ENCODE results near the gene TMEM150C.
"Not testable (repeated sequence)": the region's sequence is repeated elsewhere in the genome, so short reads cannot be mapped to it uniquely, and the experiment has no call there.

TMEM150C gene

DNA sequence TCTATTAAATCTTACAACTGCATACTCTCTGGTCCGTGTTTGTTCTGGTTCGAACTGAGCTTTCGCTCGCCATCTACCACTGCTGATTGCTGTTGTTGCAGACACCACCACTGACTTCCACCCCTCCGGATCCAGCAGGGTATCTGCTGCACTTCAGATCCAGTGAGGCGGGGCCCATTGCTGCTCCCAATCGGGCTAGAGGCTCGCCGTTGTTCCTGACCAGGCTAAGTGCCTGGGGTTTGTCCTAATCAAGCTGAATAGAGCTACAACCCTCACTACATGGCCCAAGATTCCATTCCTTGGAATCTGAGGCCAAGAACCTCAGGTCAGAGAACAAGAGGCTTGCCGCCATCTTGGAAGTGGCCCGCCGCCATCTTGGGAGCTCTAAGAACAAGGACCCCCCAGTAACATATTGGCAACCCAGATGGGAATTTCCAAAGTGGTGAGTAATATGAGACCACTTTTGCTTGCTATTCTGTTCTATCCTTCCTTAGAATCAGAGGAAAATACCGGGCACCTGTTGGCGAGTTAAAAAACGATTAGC lies 88.1 kb downstream of the TMEM150C start:
- in situ Hi-C loops (cut with HindIII; ENCODE audit: low pct_unique_long_range_greater_than_20kb, low sequenced_read_pairs), result no loop called here
- no peak for DNase-seq (ENCODE audit: low read depth in 1 of 2, low spot score in 1 of 2)
- no peak for TF ChIP-seq JUND (IDR thresholded peaks at IDR 0.05; ENCODE audit: low read depth)

DNA sequence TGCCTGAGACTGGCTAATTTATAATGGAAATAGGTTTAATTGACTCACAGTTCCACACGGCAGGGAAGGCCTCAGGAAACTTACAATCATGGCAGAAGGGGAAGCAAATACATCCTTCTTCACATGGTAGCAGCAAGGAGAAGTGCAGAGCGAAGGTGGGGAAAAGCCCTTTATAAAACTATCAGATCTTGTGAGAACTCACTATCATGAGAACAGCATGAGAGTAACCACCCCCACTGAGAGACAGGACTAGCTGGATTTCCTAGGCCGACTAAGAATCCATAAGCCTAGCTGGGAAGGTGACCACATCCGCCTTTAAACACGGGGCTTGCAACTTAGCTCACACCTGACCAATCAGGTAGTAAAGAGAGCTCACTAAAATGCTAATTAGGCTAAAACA lies 88.7 kb downstream of the TMEM150C start:
- in situ Hi-C loops (cut with HindIII; ENCODE audit: low pct_unique_long_range_greater_than_20kb, low sequenced_read_pairs); DNase-seq (ENCODE audit: low read depth in 1 of 2, low spot score in 1 of 2): not testable (repeated sequence)

DNA sequence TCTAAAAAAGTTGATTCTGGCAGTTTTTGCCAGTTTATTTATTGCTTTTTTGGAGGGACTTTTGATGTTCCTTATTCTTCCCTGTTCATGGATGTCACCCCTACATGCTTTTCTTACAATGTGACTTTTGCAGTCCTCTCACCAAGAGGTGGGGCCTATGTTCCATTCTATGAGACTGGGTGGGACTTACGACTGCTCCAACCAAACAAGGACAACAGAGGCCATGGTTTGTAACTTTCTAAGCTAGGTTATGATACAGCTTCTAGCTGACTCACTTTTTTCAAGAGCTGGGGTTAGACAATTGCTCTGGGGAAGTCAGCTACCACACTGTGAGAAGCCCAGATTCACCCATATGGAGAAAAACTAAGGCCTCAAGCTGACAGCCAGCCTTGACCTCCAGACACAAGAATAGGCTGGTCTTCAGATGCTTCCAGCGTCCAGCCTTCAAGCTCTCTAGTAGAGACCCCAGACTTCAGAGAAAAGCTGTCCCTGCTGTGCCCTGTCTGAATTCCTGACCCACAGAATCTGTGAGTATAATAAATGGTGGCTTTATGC lies 91.9 kb downstream of the TMEM150C start:
- TF ChIP-seq JUND (IDR thresholded peaks at IDR 0.05; ENCODE audit: low read depth), result no peak
- peak in 1 of 2 experiments; percentile 5 for DNase-seq (ENCODE audit: low read depth in 1 of 2, low spot score in 1 of 2)
- in situ Hi-C loops (cut with HindIII; ENCODE audit: low pct_unique_long_range_greater_than_20kb, low sequenced_read_pairs), result no loop called here

DNA sequence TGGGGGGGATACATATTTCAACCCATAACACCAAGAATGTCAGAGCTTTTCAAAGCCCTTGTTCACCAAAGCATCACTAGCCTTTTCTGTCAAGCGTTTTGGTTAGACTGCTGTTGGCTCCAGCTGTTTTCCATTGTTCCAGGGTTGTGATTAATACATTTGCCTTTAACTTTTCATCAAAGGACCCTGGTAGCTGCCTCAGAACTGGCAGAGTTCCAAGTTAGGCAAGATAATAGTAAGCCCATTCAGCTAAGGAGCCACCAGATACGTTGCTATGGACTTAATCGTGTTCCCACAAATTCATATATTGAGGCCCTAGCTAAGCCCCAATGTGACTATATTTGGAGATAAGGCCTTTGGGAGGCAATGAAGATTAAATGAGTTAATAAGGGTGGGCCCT lies 94.3 kb downstream of the TMEM150C start:
- DNase-seq (ENCODE audit: low read depth in 1 of 2, low spot score in 1 of 2), result no peak
- in situ Hi-C loops (cut with HindIII; ENCODE audit: low pct_unique_long_range_greater_than_20kb, low sequenced_read_pairs), result no loop called here
- no peak for TF ChIP-seq JUND (IDR thresholded peaks at IDR 0.05; ENCODE audit: low read depth)

DNA sequence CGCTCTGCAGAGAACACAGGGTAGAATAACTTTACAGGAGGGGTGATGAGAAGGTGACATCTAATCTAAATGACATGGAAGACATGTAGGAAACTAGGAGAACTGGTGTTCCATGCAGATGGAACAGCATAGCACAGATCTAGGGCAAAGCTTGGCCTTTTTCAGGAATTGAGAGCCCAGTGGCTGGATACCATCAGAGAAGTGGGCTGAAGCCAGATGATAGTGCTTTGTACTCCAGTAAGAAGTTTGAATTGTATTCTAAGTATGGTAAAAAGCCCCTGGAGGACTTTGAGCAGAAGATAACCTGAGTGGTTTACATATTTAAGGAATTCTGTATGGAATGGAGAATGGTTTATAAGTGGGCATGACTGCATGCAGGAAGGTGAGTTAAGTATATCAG lies 98.6 kb downstream of the TMEM150C start:
- TF ChIP-seq JUND (IDR thresholded peaks at IDR 0.05; ENCODE audit: low read depth), result no peak
- in situ Hi-C loops (cut with HindIII; ENCODE audit: low pct_unique_long_range_greater_than_20kb, low sequenced_read_pairs), result no loop called here
- DNase-seq (ENCODE audit: low read depth in 1 of 2, low spot score in 1 of 2), result no peak

DNA sequence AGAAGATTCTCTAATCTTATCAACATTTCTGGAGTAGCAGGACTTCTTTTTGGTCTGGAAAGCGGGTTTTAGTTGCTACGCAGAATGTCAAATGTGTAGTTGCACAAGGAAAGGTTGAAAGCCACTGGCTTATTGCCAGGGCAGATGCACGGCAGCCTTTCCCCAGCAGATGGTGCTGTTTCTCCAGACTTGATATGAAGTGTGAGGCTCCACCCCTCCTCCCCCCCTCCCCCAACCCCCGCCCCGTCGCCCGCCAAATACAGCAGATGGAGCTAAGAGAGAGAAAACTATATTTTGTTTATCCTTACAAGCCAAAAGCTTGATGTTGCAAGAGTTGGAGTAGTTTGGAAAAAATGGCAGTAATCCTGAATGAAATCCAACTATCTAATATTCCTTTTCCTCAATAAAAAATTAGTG lies 99.4 kb downstream of the TMEM150C start:
- peak; percentile 23 to 79 for DNase-seq (ENCODE audit: low read depth in 1 of 2, low spot score in 1 of 2)
- TF ChIP-seq JUND (IDR thresholded peaks at IDR 0.05; ENCODE audit: low read depth), result no peak
- in situ Hi-C loops (cut with HindIII; ENCODE audit: low pct_unique_long_range_greater_than_20kb, low sequenced_read_pairs), result no loop called here

DNA sequence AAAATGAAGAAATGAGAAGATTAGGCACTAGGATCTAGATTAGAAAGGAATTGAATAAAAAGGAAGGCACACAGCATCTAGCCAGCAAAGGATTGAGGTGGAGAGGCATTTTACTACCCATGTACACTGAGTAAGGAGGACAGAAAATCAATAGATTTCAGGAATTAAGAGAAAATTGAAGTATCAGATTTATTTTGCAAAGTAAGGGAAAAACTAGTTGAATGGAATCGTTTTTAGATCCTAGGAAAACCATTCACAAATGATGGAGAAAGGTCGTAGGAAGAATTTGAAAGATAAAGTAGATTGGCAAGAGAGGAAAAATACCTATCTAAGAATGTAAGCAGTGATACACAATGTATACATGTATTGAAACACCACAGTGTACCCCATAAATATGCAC lies 100.1 kb downstream of the TMEM150C start:
- TF ChIP-seq JUND (IDR thresholded peaks at IDR 0.05; ENCODE audit: low read depth), result no peak
- DNase-seq (ENCODE audit: low read depth in 1 of 2, low spot score in 1 of 2), result no peak
- in situ Hi-C loops (cut with HindIII; ENCODE audit: low pct_unique_long_range_greater_than_20kb, low sequenced_read_pairs), result no loop called here

DNA sequence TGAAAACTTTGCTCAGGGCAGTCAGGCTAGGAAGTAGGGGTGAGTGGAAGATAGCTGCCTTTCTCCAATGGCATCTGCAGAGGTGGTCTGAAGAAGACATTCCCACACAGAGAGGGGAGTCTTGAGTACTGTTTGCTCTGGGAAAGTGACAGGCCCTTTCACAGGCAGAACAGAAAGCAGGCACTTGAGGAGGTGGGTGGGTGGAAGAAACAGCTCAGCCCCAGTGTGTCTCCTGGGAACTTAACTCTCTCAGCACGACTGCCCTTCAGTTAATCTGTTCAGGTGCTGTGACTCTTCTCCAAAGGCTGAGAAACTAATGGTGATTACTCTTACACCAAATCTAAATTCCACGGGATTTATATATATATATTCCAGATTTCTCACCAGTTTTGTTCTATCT lies 103.1 kb downstream of the TMEM150C start:
- TF ChIP-seq JUND (IDR thresholded peaks at IDR 0.05; ENCODE audit: low read depth), result no peak
- in situ Hi-C loops (cut with HindIII; ENCODE audit: low pct_unique_long_range_greater_than_20kb, low sequenced_read_pairs), result no loop called here
- DNase-seq (ENCODE audit: low read depth in 1 of 2, low spot score in 1 of 2), result no peak

DNA sequence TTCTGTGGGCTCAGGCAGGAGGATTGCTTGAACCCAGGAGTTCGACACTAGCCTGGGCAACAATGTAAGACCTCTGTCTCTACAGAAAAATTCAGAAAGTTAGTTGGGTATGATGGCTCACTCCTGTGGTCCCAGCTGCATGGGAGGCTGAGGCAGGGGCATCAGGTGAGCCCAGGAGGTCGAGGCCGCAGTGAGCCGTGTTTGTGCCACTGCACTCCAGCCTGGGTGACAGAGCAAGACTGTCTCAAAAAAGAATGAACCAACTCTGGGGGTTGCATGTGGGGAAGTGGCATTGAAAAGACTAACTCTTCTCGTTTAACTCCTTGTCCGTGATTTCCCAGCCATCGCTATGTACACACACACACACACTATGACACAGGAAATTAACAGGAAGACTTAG lies 104.5 kb downstream of the TMEM150C start:
- DNase-seq (ENCODE audit: low read depth in 1 of 2, low spot score in 1 of 2), result no peak
- in situ Hi-C loops (cut with HindIII; ENCODE audit: low pct_unique_long_range_greater_than_20kb, low sequenced_read_pairs), result no loop called here
- no peak for TF ChIP-seq JUND (IDR thresholded peaks at IDR 0.05; ENCODE audit: low read depth)

DNA sequence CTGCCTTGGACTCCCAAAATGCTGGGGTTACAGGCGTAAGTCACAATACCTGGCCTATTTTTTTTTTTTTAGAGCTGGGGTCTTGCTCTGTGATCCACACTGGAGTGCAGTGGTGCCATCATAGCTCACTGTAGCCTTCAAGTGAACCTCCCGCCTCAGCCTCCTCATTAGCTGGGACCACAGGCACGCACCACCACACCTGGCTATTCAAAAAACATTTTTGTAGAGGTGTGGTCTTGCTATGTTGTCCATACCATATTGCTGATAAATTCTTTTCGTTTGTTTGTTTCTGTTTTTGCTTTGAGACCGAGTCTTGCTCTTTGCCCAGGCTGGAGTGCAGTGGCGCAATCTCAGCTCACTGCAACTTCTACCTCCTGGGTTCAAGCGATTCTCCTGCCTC lies 109.8 kb downstream of the TMEM150C start:
- in situ Hi-C loops (cut with HindIII; ENCODE audit: low pct_unique_long_range_greater_than_20kb, low sequenced_read_pairs), result no loop called here
- DNase-seq (ENCODE audit: low read depth in 1 of 2, low spot score in 1 of 2), result no peak
- TF ChIP-seq JUND (IDR thresholded peaks at IDR 0.05; ENCODE audit: low read depth), result no peak

DNA sequence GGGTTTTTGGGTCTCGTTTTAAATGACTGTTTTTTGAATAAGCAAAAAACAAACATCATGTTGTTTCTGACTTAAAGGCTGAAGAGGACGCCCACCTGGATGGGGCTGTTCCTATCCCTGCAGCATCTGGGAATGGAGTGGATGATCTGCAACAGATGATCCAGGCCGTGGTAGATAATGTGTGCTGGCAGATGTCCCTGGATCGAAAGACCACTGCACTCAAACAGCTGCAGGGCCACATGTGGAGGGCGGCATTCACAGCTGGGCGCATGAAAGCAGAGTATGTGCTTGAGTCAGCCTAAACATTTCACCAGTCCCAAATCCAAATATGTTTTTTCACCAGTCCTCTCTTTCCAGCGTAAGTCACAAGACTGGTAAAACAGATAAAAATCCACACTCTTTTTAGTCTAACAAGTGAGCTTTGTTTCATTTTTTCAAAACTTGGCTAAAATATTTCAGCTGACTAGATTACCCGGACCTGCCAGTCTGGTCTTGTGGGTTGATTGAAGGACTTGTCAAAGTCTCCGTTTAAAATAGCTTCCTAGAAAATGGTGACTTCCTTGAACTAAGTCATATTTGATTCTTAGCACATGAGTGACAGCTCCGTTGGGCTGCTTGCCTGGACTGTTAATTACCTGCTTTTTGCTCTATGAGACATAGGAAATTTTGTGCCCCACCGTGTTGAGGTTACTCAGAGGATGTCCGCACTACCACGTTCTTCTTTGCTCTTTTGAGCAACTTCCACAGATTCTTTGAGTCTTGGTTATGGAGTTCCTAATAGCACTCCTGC lies 110.6 kb downstream of the TMEM150C start:
- no peak for DNase-seq (ENCODE audit: low read depth in 1 of 2, low spot score in 1 of 2)
- in situ Hi-C loops (cut with HindIII; ENCODE audit: low pct_unique_long_range_greater_than_20kb, low sequenced_read_pairs), result no loop called here
- no peak for TF ChIP-seq JUND (IDR thresholded peaks at IDR 0.05; ENCODE audit: low read depth)

DNA sequence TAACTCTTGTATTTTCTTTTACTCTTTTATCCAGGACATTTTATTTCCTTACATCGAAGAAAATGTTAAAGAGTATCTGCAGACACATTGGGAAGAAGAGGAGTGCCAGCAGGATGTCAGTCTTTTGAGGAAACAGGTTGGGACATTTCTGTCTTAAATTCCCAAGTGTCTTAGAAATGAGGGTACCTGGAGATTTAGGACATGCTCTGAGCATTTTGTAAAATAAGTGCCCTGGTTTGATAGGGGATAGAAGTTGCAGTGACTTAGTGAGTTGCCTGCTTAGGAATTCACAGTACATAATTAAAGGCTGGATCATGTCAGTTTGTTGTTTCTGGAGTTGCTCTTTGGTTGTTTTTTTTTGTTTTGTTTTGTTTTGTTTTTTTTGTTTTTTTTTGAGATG lies 113.9 kb downstream of the TMEM150C start:
- no peak for TF ChIP-seq JUND (IDR thresholded peaks at IDR 0.05; ENCODE audit: low read depth)
- no peak for DNase-seq (ENCODE audit: low read depth in 1 of 2, low spot score in 1 of 2)
- in situ Hi-C loops (cut with HindIII; ENCODE audit: low pct_unique_long_range_greater_than_20kb, low sequenced_read_pairs), result no loop called here

DNA sequence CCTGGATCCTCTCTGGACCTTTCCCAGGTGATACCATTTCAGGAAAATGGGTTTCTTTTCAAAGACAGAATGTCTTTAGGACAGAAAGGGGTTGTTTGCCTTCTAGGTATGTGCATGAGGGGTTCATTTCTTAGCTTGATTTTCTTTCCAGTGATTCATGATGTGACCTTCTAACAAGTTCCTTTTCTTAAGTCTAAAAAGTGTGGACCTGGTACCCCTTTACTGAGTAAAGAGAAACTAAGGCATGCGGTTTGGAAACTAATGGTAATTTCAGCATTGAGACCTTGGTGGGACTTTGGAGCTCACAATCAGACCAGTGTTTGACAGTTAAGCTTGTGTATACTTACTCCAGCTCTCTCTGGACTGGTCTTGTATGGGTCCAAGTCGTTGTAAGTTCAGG lies 122.7 kb downstream of the TMEM150C start:
- no peak for DNase-seq (ENCODE audit: low read depth in 1 of 2, low spot score in 1 of 2)
- TF ChIP-seq JUND (IDR thresholded peaks at IDR 0.05; ENCODE audit: low read depth), result no peak
- in situ Hi-C loops (cut with HindIII; ENCODE audit: low pct_unique_long_range_greater_than_20kb, low sequenced_read_pairs), result no loop called here

Measured in T47D (cell line).